Measurements from ENCODE around the gene UBXN4. TPM values are rescaled to one million over a fixed set of nuclear protein-coding genes. Genes with fewer than 3 reads are reported as not detected.

UBXN4 gene
- total and polyA plus RNA-seq, 2 of the 13 experiments (the other 11 are each of a cell fraction or from before 2014, with no cell fraction given), result 74.2 to 104 TPM

DNA sequence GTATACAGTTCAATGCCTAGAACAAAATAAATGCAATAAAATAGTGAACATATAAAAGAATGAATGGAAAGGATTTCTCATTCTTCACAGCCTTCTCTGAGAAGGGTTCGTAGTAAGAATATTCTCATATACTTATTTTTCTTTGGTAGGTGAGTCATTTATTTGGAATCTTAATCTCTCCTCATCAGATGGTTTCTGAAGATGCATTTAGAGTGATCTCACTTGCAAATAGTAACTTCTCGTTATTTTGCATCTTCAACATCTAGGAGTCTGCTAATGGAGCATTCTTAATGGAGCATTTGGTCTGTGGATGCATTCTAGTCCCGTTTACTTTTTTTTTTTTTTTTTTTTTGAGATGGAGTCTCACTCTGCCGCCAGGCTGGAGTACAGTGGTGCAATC, 3.9 kb downstream of the UBXN4 start:
- no peak for FAIRE-seq
- 86% methylated on average over 4 of the region's 4 CpGs for WGBS (ENCODE audit: low lambda C conversion rate)
- no peak overlapping the region for H3K27ac ChIP-seq (ENCODE audit: extremely low read length, insufficient read depth, low read length)
- peaks cover 28% of the 10 kb centered on the region for H3K4me1 ChIP-seq (ENCODE audit: insufficient read depth, low read length)
- H3K79me2 ChIP-seq (ENCODE audit: insufficient read depth, low read length), result peaks cover 60% of the 10 kb centered on the region
- TF ChIP-seq ARNT (IDR thresholded peaks at IDR 0.05), result no peak
- TF ChIP-seq ZNF564 (CRISPR knock-in tag; IDR thresholded peaks at IDR 0.05), result no peak
- TF ChIP-seq, protein P1, sequence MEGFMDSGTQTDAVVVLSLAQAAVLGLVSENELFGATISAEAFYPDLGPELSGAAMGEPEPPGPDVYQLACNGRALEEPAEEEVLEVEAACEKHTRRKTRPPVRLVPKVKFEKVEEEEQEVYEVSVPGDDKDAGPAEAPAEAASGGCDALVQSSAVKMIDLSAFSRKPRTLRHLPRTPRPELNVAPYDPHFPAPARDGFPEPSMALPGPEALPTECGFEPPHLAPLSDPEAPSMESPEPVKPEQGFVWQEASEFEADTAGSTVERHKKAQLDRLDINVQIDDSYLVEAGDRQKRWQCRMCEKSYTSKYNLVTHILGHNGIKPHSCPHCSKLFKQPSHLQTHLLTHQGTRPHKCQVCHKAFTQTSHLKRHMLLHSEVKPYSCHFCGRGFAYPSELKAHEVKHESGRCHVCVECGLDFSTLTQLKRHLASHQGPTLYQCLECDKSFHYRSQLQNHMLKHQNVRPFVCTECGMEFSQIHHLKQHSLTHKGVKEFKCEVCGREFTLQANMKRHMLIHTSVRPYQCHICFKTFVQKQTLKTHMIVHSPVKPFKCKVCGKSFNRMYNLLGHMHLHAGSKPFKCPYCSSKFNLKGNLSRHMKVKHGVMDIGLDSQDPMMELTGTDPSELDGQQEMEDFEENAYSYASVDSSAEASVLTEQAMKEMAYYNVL (CRISPR knock-in tag; IDR thresholded peaks at IDR 0.05; ENCODE audit: borderline replicate concordance), result no peak
- no peak for TF ChIP-seq ETV6 (CRISPR knock-in tag; conservative IDR thresholded peaks at IDR 0.05)
- TF ChIP-seq, protein P2, sequence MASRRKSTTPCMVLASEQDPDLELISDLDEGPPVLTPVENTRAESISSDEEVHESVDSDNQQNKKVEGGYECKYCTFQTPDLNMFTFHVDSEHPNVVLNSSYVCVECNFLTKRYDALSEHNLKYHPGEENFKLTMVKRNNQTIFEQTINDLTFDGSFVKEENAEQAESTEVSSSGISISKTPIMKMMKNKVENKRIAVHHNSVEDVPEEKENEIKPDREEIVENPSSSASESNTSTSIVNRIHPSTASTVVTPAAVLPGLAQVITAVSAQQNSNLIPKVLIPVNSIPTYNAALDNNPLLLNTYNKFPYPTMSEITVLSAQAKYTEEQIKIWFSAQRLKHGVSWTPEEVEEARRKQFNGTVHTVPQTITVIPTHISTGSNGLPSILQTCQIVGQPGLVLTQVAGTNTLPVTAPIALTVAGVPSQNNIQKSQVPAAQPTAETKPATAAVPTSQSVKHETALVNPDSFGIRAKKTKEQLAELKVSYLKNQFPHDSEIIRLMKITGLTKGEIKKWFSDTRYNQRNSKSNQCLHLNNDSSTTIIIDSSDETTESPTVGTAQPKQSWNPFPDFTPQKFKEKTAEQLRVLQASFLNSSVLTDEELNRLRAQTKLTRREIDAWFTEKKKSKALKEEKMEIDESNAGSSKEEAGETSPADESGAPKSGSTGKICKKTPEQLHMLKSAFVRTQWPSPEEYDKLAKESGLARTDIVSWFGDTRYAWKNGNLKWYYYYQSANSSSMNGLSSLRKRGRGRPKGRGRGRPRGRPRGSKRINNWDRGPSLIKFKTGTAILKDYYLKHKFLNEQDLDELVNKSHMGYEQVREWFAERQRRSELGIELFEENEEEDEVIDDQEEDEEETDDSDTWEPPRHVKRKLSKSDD (CRISPR knock-in tag; IDR thresholded peaks at IDR 0.05; ENCODE audit: low read depth), result no peak
- TF ChIP-seq HOXA3 (CRISPR knock-in tag; IDR thresholded peaks at IDR 0.05), result no peak
- TF ChIP-seq, protein P3, sequence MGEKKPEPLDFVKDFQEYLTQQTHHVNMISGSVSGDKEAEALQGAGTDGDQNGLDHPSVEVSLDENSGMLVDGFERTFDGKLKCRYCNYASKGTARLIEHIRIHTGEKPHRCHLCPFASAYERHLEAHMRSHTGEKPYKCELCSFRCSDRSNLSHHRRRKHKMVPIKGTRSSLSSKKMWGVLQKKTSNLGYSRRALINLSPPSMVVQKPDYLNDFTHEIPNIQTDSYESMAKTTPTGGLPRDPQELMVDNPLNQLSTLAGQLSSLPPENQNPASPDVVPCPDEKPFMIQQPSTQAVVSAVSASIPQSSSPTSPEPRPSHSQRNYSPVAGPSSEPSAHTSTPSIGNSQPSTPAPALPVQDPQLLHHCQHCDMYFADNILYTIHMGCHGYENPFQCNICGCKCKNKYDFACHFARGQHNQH (CRISPR knock-in tag; IDR thresholded peaks at IDR 0.05), result no peak
- TF ChIP-seq ZNF776 (CRISPR knock-in tag; IDR thresholded peaks at IDR 0.05), result no peak
- no peak for TF ChIP-seq ZNF329 (CRISPR knock-in tag; IDR thresholded peaks at IDR 0.05; ENCODE audit: low read depth)
- no peak for TF ChIP-seq ZNF619 (CRISPR knock-in tag; IDR thresholded peaks at IDR 0.05)
- TF ChIP-seq, protein P4, sequence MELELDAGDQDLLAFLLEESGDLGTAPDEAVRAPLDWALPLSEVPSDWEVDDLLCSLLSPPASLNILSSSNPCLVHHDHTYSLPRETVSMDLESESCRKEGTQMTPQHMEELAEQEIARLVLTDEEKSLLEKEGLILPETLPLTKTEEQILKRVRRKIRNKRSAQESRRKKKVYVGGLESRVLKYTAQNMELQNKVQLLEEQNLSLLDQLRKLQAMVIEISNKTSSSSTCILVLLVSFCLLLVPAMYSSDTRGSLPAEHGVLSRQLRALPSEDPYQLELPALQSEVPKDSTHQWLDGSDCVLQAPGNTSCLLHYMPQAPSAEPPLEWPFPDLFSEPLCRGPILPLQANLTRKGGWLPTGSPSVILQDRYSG (CRISPR knock-in tag; IDR thresholded peaks at IDR 0.05), result no peak
- TF ChIP-seq, protein P5, sequence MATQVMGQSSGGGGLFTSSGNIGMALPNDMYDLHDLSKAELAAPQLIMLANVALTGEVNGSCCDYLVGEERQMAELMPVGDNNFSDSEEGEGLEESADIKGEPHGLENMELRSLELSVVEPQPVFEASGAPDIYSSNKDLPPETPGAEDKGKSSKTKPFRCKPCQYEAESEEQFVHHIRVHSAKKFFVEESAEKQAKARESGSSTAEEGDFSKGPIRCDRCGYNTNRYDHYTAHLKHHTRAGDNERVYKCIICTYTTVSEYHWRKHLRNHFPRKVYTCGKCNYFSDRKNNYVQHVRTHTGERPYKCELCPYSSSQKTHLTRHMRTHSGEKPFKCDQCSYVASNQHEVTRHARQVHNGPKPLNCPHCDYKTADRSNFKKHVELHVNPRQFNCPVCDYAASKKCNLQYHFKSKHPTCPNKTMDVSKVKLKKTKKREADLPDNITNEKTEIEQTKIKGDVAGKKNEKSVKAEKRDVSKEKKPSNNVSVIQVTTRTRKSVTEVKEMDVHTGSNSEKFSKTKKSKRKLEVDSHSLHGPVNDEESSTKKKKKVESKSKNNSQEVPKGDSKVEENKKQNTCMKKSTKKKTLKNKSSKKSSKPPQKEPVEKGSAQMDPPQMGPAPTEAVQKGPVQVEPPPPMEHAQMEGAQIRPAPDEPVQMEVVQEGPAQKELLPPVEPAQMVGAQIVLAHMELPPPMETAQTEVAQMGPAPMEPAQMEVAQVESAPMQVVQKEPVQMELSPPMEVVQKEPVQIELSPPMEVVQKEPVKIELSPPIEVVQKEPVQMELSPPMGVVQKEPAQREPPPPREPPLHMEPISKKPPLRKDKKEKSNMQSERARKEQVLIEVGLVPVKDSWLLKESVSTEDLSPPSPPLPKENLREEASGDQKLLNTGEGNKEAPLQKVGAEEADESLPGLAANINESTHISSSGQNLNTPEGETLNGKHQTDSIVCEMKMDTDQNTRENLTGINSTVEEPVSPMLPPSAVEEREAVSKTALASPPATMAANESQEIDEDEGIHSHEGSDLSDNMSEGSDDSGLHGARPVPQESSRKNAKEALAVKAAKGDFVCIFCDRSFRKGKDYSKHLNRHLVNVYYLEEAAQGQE (IDR thresholded peaks at IDR 0.05; ENCODE audit: borderline replicate concordance in 1 of 2, low read depth in 1 of 2, low read length in 2 of 2), result no peak
- no peaks in the 10 kb centered on the region for H3K9me3 ChIP-seq (ENCODE audit: low read length)
- ATAC-seq, result no peak
- no peak for DNase-seq (ENCODE audit: low spot score)
- intact Hi-C loops (cut with micrococcal nuclease; ENCODE audit: unreplicated experiment) (no loop called here), in situ Hi-C loops (cut with HindIII; ENCODE audit: extremely low pct_ligation_motif_present, low pct_unique_long_range_greater_than_20kb) (no loop called here)
- H3K4me3 ChIP-seq (replicated peaks in 1 of 3; ENCODE audit: insufficient read depth in 1 of 3, low read depth in 2 of 3, low read length in 3 of 3), result no peak overlapping the region
- CTCF ChIA-PET (ENCODE audit: low intra/inter-chr PET ratio, low total read pairs), result no interaction called here
- H2AFZ ChIP-seq (ENCODE audit: low read length), result no peak overlapping the region
- no peak overlapping the region for H3K9ac ChIP-seq (ENCODE audit: insufficient read depth, low read depth, low read length)
- peaks cover 8 to 50% of the 10 kb centered on the region in 2 experiments for H3K36me3 ChIP-seq (replicated peaks in 1 of 2; ENCODE audit: control insufficient read depth in 1 of 2, insufficient read depth in 2 of 2, low read length in 2 of 2)
- H4K20me1 ChIP-seq (ENCODE audit: insufficient read depth, low read length), result peaks cover 43% of the 10 kb centered on the region
- BruUV-seq (replicated peaks), result no TSS peak
- H3K27me3 ChIP-seq (ENCODE audit: control insufficient read depth in 1 of 2, insufficient read depth in 2 of 2, low read length in 2 of 2), result no peaks in the 10 kb centered on the region; a peak in 1 of 5 replicates
- POLR2A ChIA-PET, result no interaction called here
- H3K4me2 ChIP-seq (ENCODE audit: low read depth, low read length), result no peak overlapping the region

Measured in HepG2 (cell line).